ENCODE results near the gene AP4M1. TPM values are rescaled to one million over a fixed set of nuclear protein-coding genes. Genes with fewer than 3 reads are reported as not detected.
A peak's percentile ranks its signal among the peaks of the same experiment; 100 is the strongest.

Gene AP4M1
- polyA plus RNA-seq, 1 experiment, result 26.1 TPM

GRCh38 chr7:100109521-100110163 is 8.2 kb downstream of the AP4M1 start:
- Histone ChIP-seq H3K4me3 (ENCODE audit: low read depth, low read length) (no peak overlapping the region), H3K27ac (ENCODE audit: low read depth, low read length) (no peak overlapping the region), H3K9me3 (ENCODE audit: control insufficient read depth, insufficient read depth, low read length) (no peaks in the 10 kb centered on the region), H3K27me3 (ENCODE audit: control insufficient read depth, insufficient read depth, low read length) (no peaks in the 10 kb centered on the region)
- DNase-seq (ENCODE audit: low read depth, low spot score), result no peak
- ChIA-PET CTCF (interaction anchor here (0.6 kb wide), 1 partner anchor 49 kb away, joined by 4 read pairs; the partner anchor contains the start of gene TRAPPC14), POLR2A (no interaction called here)
- TF ChIP-seq CTCF (IDR thresholded peaks at IDR 0.05; ENCODE audit: low read depth, low read length), result peak; percentile 8; the same call in 1 of the 2 replicates

GRCh38 chr7:100111156-100111555 is 9.7 kb downstream of the AP4M1 start:
- ChIA-PET POLR2A (interaction anchor here (0.6 kb wide), 1 partner anchor 24 kb away, joined by 4 read pairs; no protein-coding TSS in a partner anchor), CTCF (no interaction called here)
- H3K27me3 ChIP-seq (ENCODE audit: control insufficient read depth, insufficient read depth, low read length), result no peaks in the 10 kb centered on the region
- H3K4me3 ChIP-seq (ENCODE audit: low read depth, low read length), result no peak overlapping the region
- DNase-seq (ENCODE audit: low read depth, low spot score), result no peak
- no peak overlapping the region for H3K27ac ChIP-seq (ENCODE audit: low read depth, low read length)
- no peak for TF ChIP-seq CTCF (IDR thresholded peaks at IDR 0.05; ENCODE audit: low read depth, low read length)
- H3K9me3 ChIP-seq (ENCODE audit: control insufficient read depth, insufficient read depth, low read length), result no peaks in the 10 kb centered on the region

- no peak for TF ChIP-seq CTCF (IDR thresholded peaks at IDR 0.05; ENCODE audit: low read depth, low read length)
- Histone ChIP-seq H3K9me3 (ENCODE audit: control insufficient read depth, insufficient read depth, low read length) (no peaks in the 10 kb centered on the region), H3K27me3 (ENCODE audit: control insufficient read depth, insufficient read depth, low read length) (no peaks in the 10 kb centered on the region), H3K4me3 (ENCODE audit: low read depth, low read length) (no peak overlapping the region), H3K27ac (ENCODE audit: low read depth, low read length) (no peak overlapping the region)
- ChIA-PET POLR2A (no interaction called here), CTCF (no interaction called here)
- DNase-seq (ENCODE audit: low read depth, low spot score), result no peak
Measured at GRCh38 chr7:100111914-100112313, 10.5 kb downstream of the AP4M1 start.

GRCh38 chr7:100115026-100115425 is 13.6 kb downstream of the AP4M1 start:
- H3K9me3 ChIP-seq (ENCODE audit: control insufficient read depth, insufficient read depth, low read length), result no peaks in the 10 kb centered on the region
- DNase-seq (ENCODE audit: low read depth, low spot score), result no peak
- no peak overlapping the region for H3K4me3 ChIP-seq (ENCODE audit: low read depth, low read length)
- no peak overlapping the region for H3K27ac ChIP-seq (ENCODE audit: low read depth, low read length)
- ChIA-PET CTCF (no interaction called here), POLR2A (interaction anchor here (0.7 kb wide), 1 partner anchor 33 kb away, joined by 8 read pairs; no protein-coding TSS in a partner anchor)
- no peak for TF ChIP-seq CTCF (IDR thresholded peaks at IDR 0.05; ENCODE audit: low read depth, low read length)
- H3K27me3 ChIP-seq (ENCODE audit: control insufficient read depth, insufficient read depth, low read length), result no peaks in the 10 kb centered on the region

- H3K27ac ChIP-seq (ENCODE audit: low read depth, low read length), result no peak overlapping the region
- CTCF ChIA-PET, result no interaction called here
- no peak for DNase-seq (ENCODE audit: low read depth, low spot score)
- POLR2A ChIA-PET, result no interaction called here
- H3K27me3 ChIP-seq (ENCODE audit: control insufficient read depth, insufficient read depth, low read length), result no peaks in the 10 kb centered on the region
- peak overlapping the region; percentile 98 for H3K4me3 ChIP-seq (ENCODE audit: low read depth, low read length)
- no peaks in the 10 kb centered on the region for H3K9me3 ChIP-seq (ENCODE audit: control insufficient read depth, insufficient read depth, low read length)
- no peak for TF ChIP-seq CTCF (IDR thresholded peaks at IDR 0.05; ENCODE audit: low read depth, low read length)
Measured at GRCh38 chr7:100118388-100119071, 17.1 kb downstream of the AP4M1 start.
